Esophagus muscularis mucosa (tissue), 4 donors: ENCODE measurements around the gene ADGRL4.

Source experiments
- EP300 ChIP-seq: sonication (generic); formaldehyde crosslinking; IDR thresholded peaks from one replicate; pipeline ENCODE4 v1.6.1; 2017; ENCODE audit warnings: antibody characterized with exemption
- POLR2A ChIP-seq: fragments of 450-650 bp; IDR thresholded peaks from one replicate; pipeline ENCODE4 v1.6.1; 2017; ENCODE audit warnings: antibody characterized with exemption, moderate library complexity, mild to moderate bottlenecking, low read depth
- TF ChIP-seq, protein P1 (sequence below), 3 experiments: fragments of 200-600 bp in 2 of 3; fragments of 450-650 bp in 1 of 3; sonication (generic) in 2 of 3; IDR thresholded peaks; one replicate each; pipeline ENCODE4 v1.5.1; 2017 to 2019; ENCODE audit warnings: antibody characterized with exemption in 3 of 3, mild to moderate bottlenecking in 2 of 3, moderate library complexity in 1 of 3

GRCh38 chr1:79055856-79056255, 49.3 kb upstream of the ADGRL4 start:
- TF ChIP-seq, protein P1, sequence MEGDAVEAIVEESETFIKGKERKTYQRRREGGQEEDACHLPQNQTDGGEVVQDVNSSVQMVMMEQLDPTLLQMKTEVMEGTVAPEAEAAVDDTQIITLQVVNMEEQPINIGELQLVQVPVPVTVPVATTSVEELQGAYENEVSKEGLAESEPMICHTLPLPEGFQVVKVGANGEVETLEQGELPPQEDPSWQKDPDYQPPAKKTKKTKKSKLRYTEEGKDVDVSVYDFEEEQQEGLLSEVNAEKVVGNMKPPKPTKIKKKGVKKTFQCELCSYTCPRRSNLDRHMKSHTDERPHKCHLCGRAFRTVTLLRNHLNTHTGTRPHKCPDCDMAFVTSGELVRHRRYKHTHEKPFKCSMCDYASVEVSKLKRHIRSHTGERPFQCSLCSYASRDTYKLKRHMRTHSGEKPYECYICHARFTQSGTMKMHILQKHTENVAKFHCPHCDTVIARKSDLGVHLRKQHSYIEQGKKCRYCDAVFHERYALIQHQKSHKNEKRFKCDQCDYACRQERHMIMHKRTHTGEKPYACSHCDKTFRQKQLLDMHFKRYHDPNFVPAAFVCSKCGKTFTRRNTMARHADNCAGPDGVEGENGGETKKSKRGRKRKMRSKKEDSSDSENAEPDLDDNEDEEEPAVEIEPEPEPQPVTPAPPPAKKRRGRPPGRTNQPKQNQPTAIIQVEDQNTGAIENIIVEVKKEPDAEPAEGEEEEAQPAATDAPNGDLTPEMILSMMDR (IDR thresholded peaks at IDR 0.05): no peak
- TF ChIP-seq POLR2A: no peak
- TF ChIP-seq EP300: no peak
